ENCODE data around the gene CRISPLD2.
A peak's percentile ranks its signal among the peaks of the same experiment; 100 is the strongest.

The CRISPLD2 gene

GRCh38 chr16:84889066-84889465 is 69.3 kb downstream of the CRISPLD2 start:
- DNase-seq (ENCODE audit: low read depth): no peak
- TF ChIP-seq, protein P1, sequence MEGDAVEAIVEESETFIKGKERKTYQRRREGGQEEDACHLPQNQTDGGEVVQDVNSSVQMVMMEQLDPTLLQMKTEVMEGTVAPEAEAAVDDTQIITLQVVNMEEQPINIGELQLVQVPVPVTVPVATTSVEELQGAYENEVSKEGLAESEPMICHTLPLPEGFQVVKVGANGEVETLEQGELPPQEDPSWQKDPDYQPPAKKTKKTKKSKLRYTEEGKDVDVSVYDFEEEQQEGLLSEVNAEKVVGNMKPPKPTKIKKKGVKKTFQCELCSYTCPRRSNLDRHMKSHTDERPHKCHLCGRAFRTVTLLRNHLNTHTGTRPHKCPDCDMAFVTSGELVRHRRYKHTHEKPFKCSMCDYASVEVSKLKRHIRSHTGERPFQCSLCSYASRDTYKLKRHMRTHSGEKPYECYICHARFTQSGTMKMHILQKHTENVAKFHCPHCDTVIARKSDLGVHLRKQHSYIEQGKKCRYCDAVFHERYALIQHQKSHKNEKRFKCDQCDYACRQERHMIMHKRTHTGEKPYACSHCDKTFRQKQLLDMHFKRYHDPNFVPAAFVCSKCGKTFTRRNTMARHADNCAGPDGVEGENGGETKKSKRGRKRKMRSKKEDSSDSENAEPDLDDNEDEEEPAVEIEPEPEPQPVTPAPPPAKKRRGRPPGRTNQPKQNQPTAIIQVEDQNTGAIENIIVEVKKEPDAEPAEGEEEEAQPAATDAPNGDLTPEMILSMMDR (IDR thresholded peaks at IDR 0.05; ENCODE audit: insufficient read depth, low read depth, low read length, missing control alignments): no peak
- no peak overlapping the region for H3K4me3 ChIP-seq (ENCODE audit: low read length)

DNA sequence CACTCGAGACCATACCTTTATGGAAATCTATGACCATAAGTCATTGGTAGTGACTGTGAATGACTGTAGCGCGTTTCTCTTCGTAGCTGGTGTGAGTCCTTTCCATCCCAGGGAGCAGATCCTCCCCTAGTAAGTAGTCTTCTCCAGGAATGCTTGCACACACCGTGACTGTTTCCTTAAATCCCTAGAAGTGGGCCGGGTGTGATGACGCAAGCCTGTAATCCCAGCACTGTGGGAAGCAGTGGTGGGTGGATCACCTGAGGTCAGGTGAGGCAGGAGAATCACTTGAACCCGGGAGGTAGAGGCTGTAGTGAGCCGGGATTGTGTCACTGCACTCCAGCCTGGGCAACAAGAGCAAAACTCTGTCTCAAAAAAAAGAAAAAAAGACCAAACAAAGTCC is 70.6 kb downstream of the CRISPLD2 start:
- DNase-seq (ENCODE audit: low read depth): peak; percentile 13
- TF ChIP-seq, protein P1 (IDR thresholded peaks at IDR 0.05; ENCODE audit: insufficient read depth, low read depth, low read length, missing control alignments): no peak
- H3K4me3 ChIP-seq (ENCODE audit: low read length): no peak overlapping the region

DNA sequence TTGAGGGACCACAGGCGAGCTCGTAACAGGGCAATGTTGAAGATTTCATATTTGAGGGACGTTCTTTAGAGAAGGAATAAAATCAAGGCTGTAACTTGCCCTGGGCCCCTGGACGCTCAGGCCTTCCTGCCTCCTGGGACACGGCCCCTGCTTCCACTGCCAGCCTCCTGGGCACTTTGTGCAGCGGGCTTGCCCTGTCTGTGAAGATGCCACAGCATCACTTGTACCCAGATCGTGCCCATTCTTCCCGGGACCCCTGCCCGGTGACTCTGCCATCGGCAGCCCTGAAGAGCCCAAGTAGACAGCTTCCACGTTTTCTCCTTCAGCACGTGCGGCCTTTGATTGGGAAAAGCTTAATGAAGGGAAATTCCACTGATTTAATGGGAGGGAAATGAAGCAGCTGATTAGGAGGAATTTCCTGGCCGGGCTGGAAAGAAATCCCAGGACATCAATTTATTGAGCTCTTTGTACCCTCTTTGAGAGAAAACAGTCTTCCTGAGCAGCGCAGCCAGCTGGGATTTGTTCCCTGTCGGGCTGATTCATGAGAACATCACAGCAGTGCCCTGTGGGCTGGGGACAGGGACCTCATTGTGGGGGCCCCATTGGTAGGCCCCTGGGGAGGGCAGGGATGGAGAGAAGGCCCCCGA is 71.5 kb downstream of the CRISPLD2 start:
- no peak overlapping the region for H3K4me3 ChIP-seq (ENCODE audit: low read length)
- TF ChIP-seq, protein P1 (IDR thresholded peaks at IDR 0.05; ENCODE audit: insufficient read depth, low read depth, low read length, missing control alignments): no peak
- DNase-seq (ENCODE audit: low read depth): no peak

DNA sequence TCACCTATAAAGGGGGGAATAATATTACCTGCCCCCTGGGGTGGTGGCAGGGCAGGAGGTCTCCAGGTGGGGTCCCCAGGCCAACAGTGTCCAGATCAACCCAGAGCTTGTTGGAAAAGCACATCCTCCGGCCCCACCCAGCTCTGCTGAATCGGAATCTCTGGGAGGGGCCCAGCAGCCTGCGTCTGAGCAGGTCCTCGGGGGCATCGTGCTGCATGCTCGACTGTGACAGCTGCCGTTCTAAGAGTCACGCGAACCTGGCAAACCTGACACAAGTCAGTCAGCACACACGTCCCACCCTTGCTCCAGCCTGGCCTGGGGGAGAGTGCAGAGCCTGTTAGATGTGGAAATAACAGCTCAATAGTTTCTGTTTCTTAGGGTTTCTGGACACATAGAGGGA is 72.3 kb downstream of the CRISPLD2 start:
- DNase-seq (ENCODE audit: low read depth): no peak
- TF ChIP-seq, protein P1 (IDR thresholded peaks at IDR 0.05; ENCODE audit: insufficient read depth, low read depth, low read length, missing control alignments): no peak

GRCh38 chr16:84893467-84893848 is 73.7 kb downstream of the CRISPLD2 start:
- TF ChIP-seq, protein P1 (IDR thresholded peaks at IDR 0.05; ENCODE audit: insufficient read depth, low read depth, low read length, missing control alignments): no peak
- no peak overlapping the region for H3K4me3 ChIP-seq (ENCODE audit: low read length)
- no peak for DNase-seq (ENCODE audit: low read depth)

More for the DNA sequence above, 72.3 kb downstream of the CRISPLD2 start:
- H3K4me3 ChIP-seq (ENCODE audit: low read length): no peak overlapping the region

DNA sequence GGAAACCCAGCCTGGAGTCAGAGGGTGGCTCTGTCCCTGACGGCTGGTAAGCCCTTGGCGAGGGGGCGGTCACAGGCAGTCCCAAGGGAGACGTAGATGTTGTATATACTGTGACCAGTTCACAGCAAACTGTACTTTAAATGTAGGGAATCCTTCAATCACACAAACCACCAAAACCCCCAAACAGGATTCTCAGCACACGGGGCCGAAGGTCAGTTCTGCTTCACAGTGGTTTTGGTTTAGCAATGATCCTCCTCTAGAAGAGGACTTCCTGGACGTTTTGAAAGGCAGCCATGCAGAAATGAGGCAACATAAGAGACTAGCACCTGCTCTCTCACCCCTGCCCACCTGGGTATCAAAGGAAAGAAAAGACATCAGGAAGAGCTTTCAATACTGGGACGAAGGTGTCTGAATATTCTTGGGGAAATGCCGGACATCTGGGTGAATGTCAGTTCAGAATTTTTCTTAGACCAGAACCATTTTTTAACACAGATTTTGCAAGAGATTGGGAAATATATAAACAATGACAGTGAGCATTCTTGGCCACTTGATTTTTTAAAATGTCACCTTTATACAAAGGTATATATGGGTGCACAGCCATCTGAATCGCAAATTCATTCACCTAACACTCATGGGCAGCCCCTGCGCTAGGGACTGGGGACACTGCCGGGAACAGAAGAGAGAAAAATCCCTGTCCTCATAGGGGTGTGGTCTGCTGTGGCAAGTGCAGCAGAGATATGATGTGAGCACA is 74.2 kb downstream of the CRISPLD2 start:
- no peak overlapping the region for H3K4me3 ChIP-seq (ENCODE audit: low read length)
- DNase-seq (ENCODE audit: low read depth): no peak
- TF ChIP-seq, protein P1 (IDR thresholded peaks at IDR 0.05; ENCODE audit: insufficient read depth, low read depth, low read length, missing control alignments): no peak

Measured in epithelial cell of esophagus (primary cell).